Smooth muscle cell of the umbilical artery (primary cell): ENCODE measurements around the gene CRTAP. TPM values are rescaled to one million over a fixed set of nuclear protein-coding genes. Genes with fewer than 3 reads are reported as not detected.

Experiments
- total RNA-seq: library from RNA; depleted of rRNA; stranded (reverse); fragments of >200 nt; gene quantifications from 2 replicates; pipeline ENCODE4 v1.2.3, GENCODE V29; 2014

Gene CRTAP
- 236 and 284 TPM in 2 replicates for total RNA-seq

DNA sequence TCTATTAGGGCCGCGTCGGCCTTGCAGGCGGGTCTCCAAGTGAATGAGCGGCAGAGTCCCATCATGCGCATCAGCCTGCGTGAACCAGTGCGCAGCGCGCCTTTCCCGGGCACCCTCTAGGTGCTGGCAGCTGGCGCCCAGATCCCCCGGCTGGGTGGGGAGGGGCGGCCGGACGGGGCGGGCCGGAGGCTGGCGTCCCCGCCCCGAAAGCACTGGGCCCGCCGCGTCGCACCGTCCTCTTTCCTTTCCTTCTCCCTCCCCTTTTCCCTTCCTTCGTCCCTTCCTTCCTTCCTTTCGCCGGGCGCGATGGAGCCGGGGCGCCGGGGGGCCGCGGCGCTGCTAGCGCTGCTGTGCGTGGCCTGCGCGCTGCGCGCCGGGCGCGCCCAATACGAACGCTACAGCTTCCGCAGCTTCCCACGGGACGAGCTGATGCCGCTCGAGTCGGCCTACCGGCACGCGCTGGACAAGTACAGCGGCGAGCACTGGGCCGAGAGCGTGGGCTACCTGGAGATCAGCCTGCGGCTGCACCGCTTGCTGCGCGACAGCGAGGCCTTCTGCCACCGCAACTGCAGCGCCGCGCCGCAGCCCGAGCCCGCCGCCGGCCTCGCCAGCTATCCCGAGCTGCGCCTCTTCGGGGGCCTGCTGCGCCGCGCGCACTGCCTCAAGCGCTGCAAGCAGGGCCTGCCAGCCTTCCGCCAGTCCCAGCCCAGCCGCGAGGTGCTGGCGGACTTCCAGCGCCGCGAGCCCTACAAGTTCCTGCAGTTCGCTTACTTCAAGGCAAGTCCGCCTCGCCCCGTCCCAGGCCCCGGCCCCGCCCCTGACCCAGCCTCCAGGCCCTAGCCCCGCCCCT lies at the start of gene CRTAP:
Gene CRTAP (plus strand): TSS at position 243 of the 850 bp plus-strand sequence. CDS start 64 bp downstream, at position 307.

Other genes with a start within 250 kb of the CRTAP start
- under 0.01 TPM in 1 of 2 replicates, not detected in the other for gene CCR4, start 162.4 kb upstream of the CRTAP start, total RNA-seq
- 170 and 199 TPM in 2 replicates for gene GLB1, start 16.9 kb upstream of the CRTAP start, total RNA-seq
- 6.5 and 8.2 TPM in 2 replicates for gene TMPPE, start 16.9 kb upstream of the CRTAP start, total RNA-seq
- 1.5 and 3.9 TPM in 2 replicates for gene SUSD5, start 104.8 kb downstream of the CRTAP start, total RNA-seq
- gene FBXL2, start 163.4 kb downstream of the CRTAP start, total RNA-seq = 14.8 and 18.0 TPM in 2 replicates